CD4-positive, alpha-beta T cell treated with Interferon gamma for 1 hour (primary cell): ENCODE measurements around the gene CDC42BPG.
A peak's percentile ranks its signal among the peaks of the same experiment; 100 is the strongest.

ENCODE experiments used
- DNase-seq: peaks from one replicate; pipeline ENCODE4 v3.0.0-alpha.2; 2020

CDC42BPG gene

GRCh38 chr11:64786308-64786707 is 58.1 kb downstream of the CDC42BPG start:
- DNase-seq: no peak

DNA sequence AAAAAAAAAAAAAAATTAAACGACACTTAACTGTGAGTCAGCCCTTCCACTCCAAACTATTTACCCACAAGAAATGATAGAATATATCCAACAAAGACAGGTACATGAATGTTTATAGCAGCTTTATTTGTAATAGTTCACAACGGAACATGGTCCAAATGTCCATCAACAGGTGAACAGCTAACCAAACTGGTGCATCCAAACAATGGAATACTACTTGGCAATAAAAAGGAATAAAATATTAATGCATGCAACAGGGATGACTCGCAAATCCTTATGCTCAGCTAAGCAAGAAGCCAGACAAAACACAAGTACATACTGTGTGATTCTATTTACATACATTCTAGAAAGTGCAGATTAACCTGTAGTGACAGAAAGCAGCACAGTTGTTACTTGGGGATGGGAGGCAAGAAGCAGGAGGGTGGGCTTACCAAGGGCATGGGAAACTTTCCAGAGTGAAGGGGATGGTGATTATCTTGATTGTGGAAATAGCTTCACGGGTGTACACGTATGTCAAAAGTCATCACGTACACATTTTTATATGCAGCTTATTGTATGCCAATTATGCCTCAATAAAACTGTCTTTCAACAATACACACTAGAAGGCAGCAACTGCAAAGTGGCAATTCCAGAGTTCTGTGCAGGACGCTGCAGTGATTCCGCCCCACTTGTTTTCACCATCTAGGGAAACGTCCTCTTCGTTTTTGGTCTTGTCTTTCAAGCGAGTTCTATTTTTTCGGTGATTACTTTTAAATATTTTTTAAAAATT is 59.5 kb downstream of the CDC42BPG start:
- DNase-seq: no peak

DNA sequence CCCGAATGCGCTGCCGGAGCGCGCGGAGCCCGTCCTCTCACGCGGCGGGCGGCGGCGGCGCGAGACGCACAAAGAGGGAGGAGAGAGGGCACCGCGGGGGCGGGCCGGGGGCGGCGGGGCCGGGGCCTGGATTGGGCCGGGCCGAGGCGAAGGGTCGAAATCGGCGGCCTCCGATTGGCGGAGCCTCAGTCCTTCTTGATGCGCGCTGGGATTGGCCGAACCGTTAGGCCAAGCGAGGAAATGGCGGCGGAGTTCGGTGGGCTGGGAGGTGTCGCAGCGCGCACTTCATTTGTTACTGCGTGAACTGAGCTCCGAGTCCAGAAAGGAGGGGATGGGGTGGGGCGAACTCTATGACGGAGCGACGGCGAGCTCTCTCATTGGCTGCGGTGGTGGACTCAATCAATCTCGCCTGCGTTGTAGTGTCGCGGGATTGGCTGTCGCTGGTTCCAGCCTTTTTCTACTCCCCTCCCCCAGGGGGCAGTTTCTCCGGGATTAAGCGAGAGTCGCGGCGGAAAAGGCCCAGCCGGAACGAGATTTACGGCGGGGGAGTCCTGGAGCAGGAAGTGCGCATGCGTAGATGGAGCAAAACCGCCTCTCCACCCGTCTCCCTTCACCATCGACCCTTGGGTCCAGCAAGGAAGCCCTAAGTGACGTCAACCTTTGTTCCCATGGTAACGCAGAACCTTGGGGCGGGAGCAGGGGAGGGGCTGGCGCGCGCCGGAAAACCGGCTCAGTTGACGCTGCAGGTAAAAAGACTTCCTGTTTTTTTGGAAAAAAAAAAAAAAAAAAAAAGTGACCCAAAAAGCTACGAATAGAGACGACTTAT is 65.8 kb downstream of the CDC42BPG start, which contains the start of gene SF1:
Gene SF1 (minus strand): TSS at position 70 of the 826 bp plus-strand sequence. CDS start 150 bp downstream, outside the sequence.
- peak; percentile 100 for DNase-seq

- DNase-seq: no peak
Measured at GRCh38 chr11:64778223-64778472, 66.3 kb downstream of the CDC42BPG start.

DNA sequence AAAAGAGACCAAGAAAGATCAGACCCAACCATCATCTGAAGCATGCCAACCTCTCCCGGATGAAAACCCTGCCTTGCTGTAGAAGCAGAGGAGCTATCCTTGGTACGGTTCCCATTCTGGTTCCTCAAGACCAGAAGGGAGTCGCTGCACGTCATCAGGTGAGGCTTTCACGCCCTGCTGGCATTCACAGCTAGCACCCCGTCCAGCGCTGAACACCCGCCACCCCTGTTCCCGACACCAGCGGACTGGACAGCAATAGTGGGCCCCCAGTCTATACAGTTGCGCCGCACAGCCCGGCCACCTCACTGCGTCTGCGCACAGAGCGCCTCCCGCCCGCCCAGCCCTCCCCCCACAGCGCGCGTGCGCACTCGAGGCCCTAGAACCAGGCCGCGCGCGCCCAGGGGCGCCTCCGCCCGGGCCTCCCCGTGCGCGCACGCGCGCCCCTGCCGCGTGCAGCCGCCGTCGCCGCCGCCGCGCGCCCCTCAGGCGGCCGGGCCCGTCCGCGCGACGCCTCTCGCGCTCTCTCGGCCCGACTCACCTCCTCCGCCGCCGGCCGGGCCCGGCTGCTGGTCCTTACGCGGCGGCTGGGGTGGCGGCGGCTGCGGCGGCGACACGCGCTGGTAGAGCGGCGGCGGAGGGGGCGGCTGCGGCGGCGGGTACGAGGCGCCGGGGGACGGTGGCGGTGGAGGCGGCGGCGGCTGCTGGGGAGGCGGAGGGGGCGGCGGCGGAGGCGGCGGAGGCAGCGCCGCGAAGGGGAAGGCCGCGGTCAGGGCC is 66.8 kb downstream of the CDC42BPG start:
- peak; percentile 80 for DNase-seq

DNA sequence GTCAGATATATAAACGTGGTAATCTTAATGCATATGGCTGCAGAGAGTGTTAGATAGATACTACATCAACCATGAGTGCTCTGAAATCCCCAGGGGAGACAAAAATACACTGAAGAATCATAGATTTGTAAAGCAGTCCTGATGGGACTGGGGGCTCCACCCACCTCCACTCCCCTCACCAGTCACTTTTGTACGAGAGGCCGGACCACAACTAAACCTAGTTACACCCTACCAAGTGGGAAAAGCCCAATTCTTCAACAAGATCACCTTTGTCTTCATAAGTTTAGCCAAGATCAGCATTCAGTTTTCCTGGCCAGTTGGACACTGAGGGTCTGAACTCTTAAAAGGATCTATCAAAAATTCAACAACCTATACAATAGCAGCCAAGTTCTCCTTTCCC is 67.6 kb downstream of the CDC42BPG start:
- no peak for DNase-seq

DNA sequence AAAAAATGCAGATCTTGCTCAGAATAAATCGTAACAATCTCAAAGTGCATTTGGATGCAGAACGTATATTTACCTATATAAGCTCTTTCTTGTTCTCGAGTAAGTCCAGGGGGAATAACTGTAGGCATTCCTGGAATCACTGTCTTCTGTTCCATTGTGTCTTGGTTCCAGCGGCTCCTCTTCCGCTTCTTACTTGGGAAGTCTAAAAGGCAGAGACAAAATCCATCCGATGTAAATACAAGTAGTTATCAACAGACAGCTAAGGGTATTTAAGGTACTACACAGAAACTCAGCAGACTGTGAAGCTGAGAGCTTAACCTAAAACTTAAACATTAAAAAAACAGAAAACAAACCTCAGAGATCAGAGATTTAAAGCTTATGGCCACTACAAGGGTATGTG is 68.0 kb downstream of the CDC42BPG start:
- no peak for DNase-seq

- no peak for DNase-seq
Measured at GRCh38 chr11:64774144-64774543, 70.3 kb downstream of the CDC42BPG start.
